ENCODE measurements around the gene TMEM132D. TPM values are rescaled to one million over a fixed set of nuclear protein-coding genes. Genes with fewer than 3 reads are reported as not detected.

TMEM132D gene
- total and polyA plus RNA-seq, 2 of the 8 experiments (the other 6 are each of a cell fraction or from before 2014, with no cell fraction given): 3.5 to 10.1 TPM

GRCh38 chr12:129552996-129553750, 350.7 kb downstream of the TMEM132D start:
- Histone ChIP-seq H4K8ac (ENCODE audit: extremely low read depth, insufficient read depth, low read length) (no peak overlapping the region), H3K4me3 (ENCODE audit: extremely low read depth in 1 of 4, insufficient read depth in 2 of 4, low read depth in 3 of 4, low read length in 4 of 4) (no peak overlapping the region), H3K23me2 (ENCODE audit: low read depth, low read length) (no peaks in the 10 kb centered on the region; the same call in 1 of the 2 replicates), H2BK12ac (ENCODE audit: low read depth, low read length) (no peak overlapping the region), H3K27me3 (replicated peaks in 1 of 4; ENCODE audit: control insufficient read depth in 3 of 4, extremely low read depth in 1 of 4, insufficient read depth in 3 of 4, low read length in 3 of 4) (no peaks in the 10 kb centered on the region), H3K23ac (ENCODE audit: insufficient read length) (no peak overlapping the region), H3K36me3 (ENCODE audit: control insufficient read depth in 2 of 4, insufficient read depth in 4 of 4, low read length in 3 of 4) (no peaks in the 10 kb centered on the region), H3K4me2 (ENCODE audit: insufficient read depth in 1 of 2, low read depth in 2 of 2, low read length in 2 of 2) (no peak overlapping the region), H3K79me2 (ENCODE audit: control insufficient read depth in 1 of 2, insufficient read depth in 2 of 2, low read length in 2 of 2) (no peaks in the 10 kb centered on the region), H4K20me1 (replicated peaks in 1 of 2; ENCODE audit: control insufficient read depth in 1 of 2, insufficient read depth in 2 of 2, low read length in 2 of 2) (no peaks in the 10 kb centered on the region), H4K5ac (ENCODE audit: insufficient read length, low read depth, low read length) (no peak overlapping the region), H2BK15ac (ENCODE audit: low read length) (no peak overlapping the region), H2BK120ac (replicated peaks; ENCODE audit: low read depth, low read length) (no peak overlapping the region), H2BK5ac (ENCODE audit: low read depth, low read length) (no peak overlapping the region), H3K4me1 (replicated peaks in 1 of 4; ENCODE audit: control insufficient read depth in 3 of 4, insufficient read depth in 4 of 4, low read length in 3 of 4) (no peaks in the 10 kb centered on the region; a peak in 1 of 7 replicates), H3K79me1 (ENCODE audit: low read depth, low read length) (no peaks in the 10 kb centered on the region), H3K4ac (replicated peaks; ENCODE audit: insufficient read length, low read depth, low read length) (no peak overlapping the region), H3K18ac (ENCODE audit: extremely low read depth, low read length) (no peak overlapping the region), H3K9ac (replicated peaks in 1 of 4; ENCODE audit: extremely low read depth in 1 of 4, low read depth in 3 of 4, low read length in 3 of 4) (no peak overlapping the region; a peak in 1 of 7 replicates), H3K9me3 (ENCODE audit: insufficient read depth in 2 of 2, low read depth in 1 of 2, low read length in 1 of 2) (no peaks in the 10 kb centered on the region), H2BK20ac (ENCODE audit: low read length) (no peak overlapping the region), H3K27ac (ENCODE audit: low read depth, low read length) (no peak overlapping the region), H4K91ac (replicated peaks; ENCODE audit: insufficient read length, low read length) (no peak overlapping the region), H2AFZ (ENCODE audit: low read length) (no peak overlapping the region), H3K56ac (replicated peaks; ENCODE audit: insufficient read length, low read depth, low read length) (no peak overlapping the region), H2AK5ac (ENCODE audit: low read depth, low read length) (no peak overlapping the region), H3K14ac (ENCODE audit: insufficient read length) (no peak overlapping the region)
- POLR2A ChIA-PET (ENCODE audit: partially characterized antibody): no interaction called here
- FAIRE-seq (no peak), DNase-seq (ENCODE audit: low read depth in 1 of 2, low spot score in 2 of 2) (no peak)
- CTCF ChIA-PET (ENCODE audit: partially characterized antibody): no interaction called here
- 89% methylated on average over 19 of the region's 19 CpGs; no CpG with 5 or more reads in 1 of the 2 experiments for WGBS, 2 experiments (ENCODE audit: extremely low coverage in 1 of 2, insufficient coverage in 1 of 2, insufficient read length in 1 of 2, insufficient replicate concordance in 2 of 2, low coverage in 1 of 2, low lambda C conversion rate in 2 of 2, missing lambda C conversion rate in 1 of 2)
- no peak for TF ChIP-seq CBX8 (IDR thresholded peaks at IDR 0.05; ENCODE audit: borderline replicate concordance, low read depth, low read length)
- TF ChIP-seq YY1 (IDR thresholded peaks at IDR 0.05; ENCODE audit: low read depth, low read length): no peak
- TF ChIP-seq BACH1 (IDR thresholded peaks at IDR 0.05; ENCODE audit: low read length): no peak
- no peak for TF ChIP-seq ZNF274 (IDR thresholded peaks at IDR 0.05; ENCODE audit: borderline replicate concordance, extremely low read depth, low read length)
- TF ChIP-seq POLR2A (IDR thresholded peaks at IDR 0.05; ENCODE audit: control extremely low read depth in 1 of 2, low read depth in 2 of 2, low read length in 2 of 2): no peak
- no peak for TF ChIP-seq CBX5 (IDR thresholded peaks at IDR 0.05; ENCODE audit: low read depth, low read length)

All from H1 (cell line).